Measurements from ENCODE around the gene GPR143.

GRCh38 chrX:9788911-9789310, 23.3 kb upstream of the GPR143 start:
- TF ChIP-seq YY1 (IDR thresholded peaks at IDR 0.05; ENCODE audit: borderline replicate concordance in 1 of 3, control insufficient read depth in 1 of 3, extremely low read depth in 1 of 3, insufficient read depth in 3 of 3, insufficient read length in 1 of 3, insufficient replicate concordance in 2 of 3, low read depth in 1 of 3, low read length in 2 of 3) = no peak
- no peak for TF ChIP-seq ELF1 (tag; IDR thresholded peaks at IDR 0.05)
- TF ChIP-seq TAF9B (IDR thresholded peaks at IDR 0.05; ENCODE audit: partially characterized antibody) = no peak
- TF ChIP-seq ZNF12 (CRISPR knock-in tag; IDR thresholded peaks at IDR 0.05) = no peak
- TF ChIP-seq NBN (IDR thresholded peaks at IDR 0.05; ENCODE audit: low read depth) = no peak
- no peak for TF ChIP-seq NCOA4 (IDR thresholded peaks at IDR 0.05; ENCODE audit: partially characterized antibody)
- no peak for TF ChIP-seq HBP1 (CRISPR knock-in tag; IDR thresholded peaks at IDR 0.05)
- TF ChIP-seq HDAC6 (IDR thresholded peaks at IDR 0.05; ENCODE audit: low read depth, low read length) = no peak
